Measurements from ENCODE around the gene CBLN3. TPM values are rescaled to one million over a fixed set of nuclear protein-coding genes. Genes with fewer than 3 reads are reported as not detected.
A peak's percentile ranks its signal among the peaks of the same experiment; 100 is the strongest.

The CBLN3 gene
- total and polyA plus RNA-seq, 2 of the 4 experiments (the other 2 are of a cell fraction): 0.72 to 4.5 TPM

DNA sequence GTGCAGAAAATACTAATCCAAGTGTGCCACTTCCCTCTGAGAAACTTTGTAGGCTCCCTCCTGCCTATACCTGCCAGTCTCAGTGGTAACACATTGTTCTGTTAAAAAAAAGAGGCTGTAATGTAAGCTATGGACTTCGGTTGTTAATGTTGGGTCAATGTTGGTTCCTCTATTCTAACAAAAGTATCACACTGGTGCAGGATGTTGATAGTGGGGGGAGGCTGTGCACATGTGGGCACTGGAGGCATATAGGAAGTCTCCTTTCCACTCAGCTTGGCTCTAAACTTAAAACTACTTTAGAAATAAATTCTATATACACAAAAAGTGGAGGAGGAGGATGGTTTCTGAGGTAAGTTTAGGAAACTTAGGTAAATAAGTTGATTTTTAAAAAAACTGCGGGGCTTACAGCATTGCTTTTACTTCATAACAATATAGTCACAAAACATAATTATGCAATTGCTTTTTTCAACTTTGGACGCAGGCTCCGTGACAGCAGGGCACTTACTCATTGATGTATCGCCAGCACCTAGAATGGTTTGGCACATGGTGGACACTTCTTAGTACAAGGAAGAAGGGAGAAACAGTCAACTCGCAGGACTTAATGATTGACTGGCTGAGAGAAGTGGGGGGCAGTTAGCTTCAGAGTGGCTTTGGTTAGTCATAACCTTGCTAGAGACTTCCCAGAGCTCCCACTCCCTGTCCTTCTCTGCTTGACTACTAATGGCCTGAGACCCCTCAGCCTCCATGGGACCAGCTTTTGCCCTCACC is 38.6 kb downstream of the CBLN3 start:
- no CpG with 5 or more reads among the region's 6 CpGs for WGBS, 2 experiments (ENCODE audit: extremely low coverage in 2 of 2, insufficient read length in 1 of 2)
- intact Hi-C loops (cut with micrococcal nuclease): no loop called here
- CTCF ChIA-PET: no interaction called here

More for the DNA sequence above, 38.6 kb downstream of the CBLN3 start:
- Histone ChIP-seq H3K23ac (ENCODE audit: low read depth, low read length) (no peak overlapping the region), H3K18ac (ENCODE audit: low read depth, low read length) (no peak overlapping the region), H4K20me1 (ENCODE audit: insufficient read depth, low read length) (no peaks in the 10 kb centered on the region), H3K27ac (ENCODE audit: insufficient read depth, low read length) (no peak overlapping the region), H3K14ac (replicated peaks; ENCODE audit: low read depth, low read length) (no peak overlapping the region), H3K36me3 (ENCODE audit: control insufficient read depth, insufficient read depth, low read length) (no peaks in the 10 kb centered on the region), H4K8ac (ENCODE audit: low read depth in 2 of 2, low read length in 2 of 2) (no peak overlapping the region), H3K9me3 (ENCODE audit: control insufficient read depth, insufficient read depth, low read length) (no peaks in the 10 kb centered on the region), H3K4me1 (ENCODE audit: control insufficient read depth, insufficient read depth, low read length) (peaks cover 7% of the 10 kb centered on the region), H2BK5ac (ENCODE audit: low read depth, low read length, poor library complexity, severe bottlenecking) (no peak overlapping the region), H3K27me3 (ENCODE audit: control insufficient read depth, insufficient read depth, low read length) (peaks cover 3% of the 10 kb centered on the region; the same call in 1 of the 2 replicates), H4K5ac (ENCODE audit: low read depth, low read length) (no peak overlapping the region), H2BK120ac (ENCODE audit: low read depth, low read length) (peak overlapping the region; percentile 0; the same call in 1 of the 2 replicates), H3K4me2 (ENCODE audit: low read depth, low read length) (no peak overlapping the region), H3K4me3 (ENCODE audit: insufficient read depth, low read depth, low read length) (no peak overlapping the region), H2BK15ac (ENCODE audit: low read depth, low read length) (no peak overlapping the region), H2AFZ (replicated peaks; ENCODE audit: low read length, poor library complexity) (no peak overlapping the region), H3K56ac (ENCODE audit: extremely low read depth, insufficient read depth, low read length) (no peak overlapping the region), H4K91ac (ENCODE audit: insufficient read depth, low read depth, low read length) (no peak overlapping the region), H2BK20ac (ENCODE audit: low read depth, low read length) (no peak overlapping the region), H3K9me1 (ENCODE audit: insufficient read depth, low read length) (0 out of 2 replicates have a peak, but pooled peaks cover 2% of the 10 kb centered on the region), H2AK9ac (replicated peaks; ENCODE audit: low read depth, low read length, poor library complexity) (no peak overlapping the region), H3K79me1 (ENCODE audit: low read depth in 1 of 2, low read length in 2 of 2) (no peaks in the 10 kb centered on the region), H2AK5ac (ENCODE audit: low read depth, low read length) (no peak overlapping the region), H3K9ac (ENCODE audit: low read depth, low read length) (no peak overlapping the region), H3K4ac (ENCODE audit: low read depth, low read length) (no peak overlapping the region; the same call in 1 of the 2 replicates)
- DNase-seq: no peak
- POLR2A ChIA-PET (ENCODE audit: unreplicated experiment): no interaction called here
- TF ChIP-seq CHD1 (IDR thresholded peaks at IDR 0.05; ENCODE audit: low read depth, low read length): no peak
- no peak for TF ChIP-seq MAFK (IDR thresholded peaks at IDR 0.05; ENCODE audit: low read depth, low read length)
- TF ChIP-seq CEBPB (IDR thresholded peaks at IDR 0.05; ENCODE audit: low read depth, low read length): no peak
- TF ChIP-seq SMC3 (IDR thresholded peaks at IDR 0.05; ENCODE audit: low read depth, low read length): no peak
- TF ChIP-seq BHLHE40 (IDR thresholded peaks at IDR 0.05; ENCODE audit: low read depth, low read length): no peak
- no peak for TF ChIP-seq NFE2L2 (IDR thresholded peaks at IDR 0.05; ENCODE audit: low read depth, low read length)
- TF ChIP-seq POLR2A (IDR thresholded peaks at IDR 0.05; ENCODE audit: low read depth, low read length): no peak
- no peak for TF ChIP-seq RAD21 (IDR thresholded peaks at IDR 0.05; ENCODE audit: low read length)
- TF ChIP-seq MAZ (IDR thresholded peaks at IDR 0.05; ENCODE audit: borderline replicate concordance, low read depth, low read length): no peak
- TF ChIP-seq, protein P1, sequence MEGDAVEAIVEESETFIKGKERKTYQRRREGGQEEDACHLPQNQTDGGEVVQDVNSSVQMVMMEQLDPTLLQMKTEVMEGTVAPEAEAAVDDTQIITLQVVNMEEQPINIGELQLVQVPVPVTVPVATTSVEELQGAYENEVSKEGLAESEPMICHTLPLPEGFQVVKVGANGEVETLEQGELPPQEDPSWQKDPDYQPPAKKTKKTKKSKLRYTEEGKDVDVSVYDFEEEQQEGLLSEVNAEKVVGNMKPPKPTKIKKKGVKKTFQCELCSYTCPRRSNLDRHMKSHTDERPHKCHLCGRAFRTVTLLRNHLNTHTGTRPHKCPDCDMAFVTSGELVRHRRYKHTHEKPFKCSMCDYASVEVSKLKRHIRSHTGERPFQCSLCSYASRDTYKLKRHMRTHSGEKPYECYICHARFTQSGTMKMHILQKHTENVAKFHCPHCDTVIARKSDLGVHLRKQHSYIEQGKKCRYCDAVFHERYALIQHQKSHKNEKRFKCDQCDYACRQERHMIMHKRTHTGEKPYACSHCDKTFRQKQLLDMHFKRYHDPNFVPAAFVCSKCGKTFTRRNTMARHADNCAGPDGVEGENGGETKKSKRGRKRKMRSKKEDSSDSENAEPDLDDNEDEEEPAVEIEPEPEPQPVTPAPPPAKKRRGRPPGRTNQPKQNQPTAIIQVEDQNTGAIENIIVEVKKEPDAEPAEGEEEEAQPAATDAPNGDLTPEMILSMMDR (conservative IDR thresholded peaks at IDR 0.05; ENCODE audit: low read depth, low read length): no peak
- BruUV-seq (replicated peaks): no TSS peak
- no peak for ATAC-seq (ENCODE audit: low read depth)
- dilution Hi-C loops (cut with HindIII; ENCODE audit: low sequenced_read_pairs, unreplicated experiment): no loop called here
- in situ Hi-C loops (cut with MboI; ENCODE audit: low sequenced_read_pairs): no loop called here

All from IMR-90 (cell line).